T-helper 2 cell treated with Interferon-gamma antibody and Interleukin-4, amounts not matched to agents 5 μg/mL and 100 μg/mL, for 36 hours (primary cell): ENCODE results near the gene CEP83.

Source experiments
- DNase-seq: peaks from one replicate; pipeline ENCODE4 v3.0.0; 2021; ENCODE audit warnings: low spot score
- H3K27ac Mint-ChIP-seq: one replicate; pipeline ENCODE4 v1.8.0; 2021; ENCODE audit warnings: mild to moderate bottlenecking, mixed read lengths
- H3K27me3 Mint-ChIP-seq: one replicate; pipeline ENCODE4 v1.8.0; 2021; ENCODE audit warnings: low read depth, mixed read lengths
- H3K36me3 Mint-ChIP-seq: one replicate; pipeline ENCODE4 v1.8.0; 2021; ENCODE audit warnings: low read depth, mixed read lengths
- H3K4me1 Mint-ChIP-seq: one replicate; pipeline ENCODE4 v1.8.0; 2021; ENCODE audit warnings: low read depth, mixed read lengths
- H3K4me3 Mint-ChIP-seq: one replicate; pipeline ENCODE4 v1.8.0; 2022; ENCODE audit warnings: mild to moderate bottlenecking, moderate library complexity, mixed read lengths
- H3K9me3 Mint-ChIP-seq: one replicate; pipeline ENCODE4 v1.8.0; 2021; ENCODE audit warnings: mixed read lengths

CEP83 gene

DNA sequence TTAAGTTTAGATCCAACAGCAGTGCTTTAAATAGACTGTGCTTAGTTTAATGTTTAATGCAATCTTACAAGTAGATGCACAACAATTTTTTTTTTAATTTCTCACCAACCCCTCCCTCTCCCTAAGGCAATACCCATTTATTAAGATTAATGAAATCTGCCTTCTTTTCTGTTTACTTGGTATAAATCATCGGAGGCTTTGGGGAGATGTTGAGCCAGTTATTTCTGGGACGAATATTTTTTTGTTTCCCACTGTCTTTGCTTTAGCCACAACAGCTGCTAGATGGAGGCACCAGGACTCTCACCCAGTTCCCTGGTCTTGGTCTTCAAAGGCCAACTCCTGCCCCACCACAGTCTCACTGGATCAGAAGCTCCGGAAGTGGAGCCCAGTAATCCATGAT, 197.9 kb downstream of the CEP83 start:
- peaks cover 31% of the 10 kb centered on the region for H3K4me1 Mint-ChIP-seq
- H3K36me3 Mint-ChIP-seq: peaks cover 60% of the 10 kb centered on the region
- H3K4me3 Mint-ChIP-seq: peak overlapping the region; percentile 88
- H3K27me3 Mint-ChIP-seq: no peaks in the 10 kb centered on the region
- H3K27ac Mint-ChIP-seq: peak overlapping the region; percentile 95
- DNase-seq: no peak
- no peaks in the 10 kb centered on the region for H3K9me3 Mint-ChIP-seq

- Mint-ChIP-seq H3K4me3 (no peak overlapping the region), H3K27me3 (no peaks in the 10 kb centered on the region), H3K36me3 (peaks cover 61% of the 10 kb centered on the region), H3K4me1 (peaks cover 29% of the 10 kb centered on the region), H3K9me3 (no peaks in the 10 kb centered on the region), H3K27ac (no peak overlapping the region)
- no peak for DNase-seq
Observed at GRCh38 chr12:94261119-94261518, 198.5 kb downstream of the CEP83 start.

GRCh38 chr12:94260717-94261116, 198.9 kb downstream of the CEP83 start:
- DNase-seq: no peak
- H3K4me3 Mint-ChIP-seq: no peak overlapping the region
- peaks cover 61% of the 10 kb centered on the region for H3K36me3 Mint-ChIP-seq
- peaks cover 29% of the 10 kb centered on the region for H3K4me1 Mint-ChIP-seq
- H3K27me3 Mint-ChIP-seq: no peaks in the 10 kb centered on the region
- H3K27ac Mint-ChIP-seq: no peak overlapping the region
- no peaks in the 10 kb centered on the region for H3K9me3 Mint-ChIP-seq

DNA sequence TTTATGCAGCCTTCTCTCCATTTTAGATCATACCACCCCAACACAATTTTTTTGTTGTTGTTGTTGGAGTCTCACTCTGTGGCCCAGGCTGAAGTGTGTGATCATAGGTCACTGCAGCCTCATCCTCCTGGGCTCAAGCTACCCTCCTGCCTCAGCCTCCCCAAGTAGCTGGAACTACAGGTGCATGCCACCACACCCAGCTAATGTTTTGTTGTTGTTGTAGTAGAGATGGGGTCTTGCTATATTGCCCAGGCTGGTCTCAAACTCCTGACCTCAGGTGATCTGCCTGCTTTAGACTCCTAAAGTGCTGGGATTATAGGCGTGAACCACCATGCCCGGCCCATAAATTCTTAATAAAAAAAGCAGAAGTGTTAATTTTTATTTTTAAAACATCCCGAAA, 199.7 kb downstream of the CEP83 start:
- Mint-ChIP-seq H3K27ac (no peak overlapping the region), H3K9me3 (no peaks in the 10 kb centered on the region), H3K36me3 (peaks cover 61% of the 10 kb centered on the region), H3K4me1 (peaks cover 29% of the 10 kb centered on the region), H3K27me3 (no peaks in the 10 kb centered on the region), H3K4me3 (no peak overlapping the region)
- no peak for DNase-seq

GRCh38 chr12:94258593-94258992, 201.1 kb downstream of the CEP83 start:
- H3K4me1 Mint-ChIP-seq: peaks cover 21% of the 10 kb centered on the region
- H3K36me3 Mint-ChIP-seq: peaks cover 57% of the 10 kb centered on the region
- no peaks in the 10 kb centered on the region for H3K27me3 Mint-ChIP-seq
- H3K27ac Mint-ChIP-seq: no peak overlapping the region
- no peak for DNase-seq
- H3K9me3 Mint-ChIP-seq: no peaks in the 10 kb centered on the region
- no peak overlapping the region for H3K4me3 Mint-ChIP-seq
